K562 (cell line): ENCODE measurements around the gene BCL2L12. TPM values are rescaled to one million over a fixed set of nuclear protein-coding genes. Genes with fewer than 3 reads are reported as not detected.
A peak's percentile ranks its signal among the peaks of the same experiment; 100 is the strongest.

Experiments used
- CREB3L1 ChIP-seq: fragments of 450-650 bp; IDR thresholded peaks from 2 replicates; pipeline ENCODE4 v1.6.1; 2014; ENCODE audit warnings: low read depth, mild to moderate bottlenecking, moderate library complexity, borderline replicate concordance
- ELF2 ChIP-seq: fragments of 250-450 bp; sonication (Bioruptor Pico); IDR thresholded peaks from 2 replicates; pipeline ENCODE4 v1.5.0; 2021; ENCODE audit warnings: mild to moderate bottlenecking
- ERF ChIP-seq: fragments of 450-650 bp; formaldehyde crosslinking; IDR thresholded peaks from 2 replicates; pipeline ENCODE4 v1.4.0; 2020; ENCODE audit warnings: mild to moderate bottlenecking, mixed read lengths
- GABPB2 ChIP-seq: fragments of 250-450 bp; sonication (Bioruptor Pico); conservative IDR thresholded peaks from 2 replicates; pipeline ENCODE4 v1.5.1; 2021; ENCODE audit warnings: mild to moderate bottlenecking
- GTF2A2 ChIP-seq: IDR thresholded peaks from 2 replicates; pipeline ENCODE4 v1.6.1; 2016; ENCODE audit warnings: mild to moderate bottlenecking, missing genetic modification characterization, missing compliant biosample characterization
- HCFC1 ChIP-seq: IDR thresholded peaks from 2 replicates; pipeline ENCODE4 v1.6.1; 2012; ENCODE audit warnings: low read depth, low read length, improper control_type of control experiment
- NRF1 ChIP-seq, 2 experiments: fragments of 450-650 bp; IDR thresholded peaks in 1 of 2; conservative IDR thresholded peaks in 1 of 2; 2 replicates each; pipeline ENCODE4 v1.6.1; 2014; ENCODE audit warnings: mild to moderate bottlenecking in 2 of 2
- OTX1 ChIP-seq: fragments of 450-650 bp; formaldehyde crosslinking; IDR thresholded peaks from 2 replicates; pipeline ENCODE4 v1.4.0; 2022; ENCODE audit warnings: mild to moderate bottlenecking
- PHF8 ChIP-seq: fragments of 200-600 bp; sonication (generic); IDR thresholded peaks from 2 replicates; pipeline ENCODE4 v1.6.1; 2012; ENCODE audit warnings: mixed run types, mild to moderate bottlenecking, inconsistent platforms, low read length, moderate library complexity, borderline replicate concordance
- POLR2A ChIP-seq: fragments of 450-650 bp; conservative IDR thresholded peaks from 2 replicates; pipeline ENCODE4 v1.6.1; 2016
- POLR2B ChIP-seq: fragments of 450-650 bp; IDR thresholded peaks from 2 replicates; pipeline ENCODE4 v1.6.1; 2018; ENCODE audit warnings: low read depth; ENCODE audit not compliant: partially characterized antibody
- RBBP5 ChIP-seq: fragments of 200-600 bp; sonication (generic); IDR thresholded peaks from 2 replicates; pipeline ENCODE4 v1.6.1; 2012; ENCODE audit warnings: borderline replicate concordance, mild to moderate bottlenecking, low read length, control low read depth, inconsistent platforms; ENCODE audit not compliant: insufficient read depth, poor library complexity, severe bottlenecking
- RBM22 ChIP-seq: fragments of 200-400 bp; formaldehyde crosslinking; IDR thresholded peaks from 2 replicates; pipeline ENCODE4 v1.6.1; 2018; ENCODE audit warnings: low read length, low read depth; ENCODE audit not compliant: poor library complexity, severe bottlenecking
- SMAD3 ChIP-seq: fragments of 450-650 bp; formaldehyde crosslinking; conservative IDR thresholded peaks from 2 replicates; pipeline ENCODE4 v1.4.0; 2020; ENCODE audit warnings: mild to moderate bottlenecking
- SNIP1 ChIP-seq: fragments of 450-650 bp; IDR thresholded peaks from 2 replicates; pipeline ENCODE4 v1.7.1; 2017; ENCODE audit warnings: low read depth, mild to moderate bottlenecking
- SNRNP70 ChIP-seq: fragments of 200-400 bp; formaldehyde crosslinking; optimal IDR thresholded peaks from 2 replicates; pipeline ENCODE3; 2017; ENCODE audit warnings: low read depth, low read length
- SRF ChIP-seq, 2 experiments: fragments of 250-450, 450-650 bp in 1 of 2; sonication (Bioruptor Pico) in 1 of 2; sonication (generic) in 1 of 2; formaldehyde crosslinking; IDR thresholded peaks; 2 replicates each; pipeline versions ENCODE4 v1.5.0 to v1.5.1; 2020 to 2022; ENCODE audit warnings: mild to moderate bottlenecking in 1 of 2, missing genetic modification reagents in 1 of 2
- SRSF1 ChIP-seq: fragments of 200-400 bp; formaldehyde crosslinking; IDR thresholded peaks from 2 replicates; pipeline ENCODE4 v1.6.1; 2017; ENCODE audit warnings: mild to moderate bottlenecking, low read depth, low read length, moderate library complexity
- TAF9B ChIP-seq: fragments of 450-650 bp; IDR thresholded peaks from 2 replicates; pipeline ENCODE4 v1.6.1; 2018; ENCODE audit warnings: mild to moderate bottlenecking; ENCODE audit not compliant: partially characterized antibody
- ZC3H11A ChIP-seq: IDR thresholded peaks from 2 replicates; pipeline ENCODE4 v1.6.1; 2012; ENCODE audit warnings: low read depth, low read length, improper control_type of control experiment
- ZC3H8 ChIP-seq: fragments of 450-650 bp; IDR thresholded peaks from 2 replicates; pipeline ENCODE4 v1.6.1; 2017
- ZNF23 ChIP-seq: fragments of 250-450 bp; sonication (Bioruptor Pico); IDR thresholded peaks from 2 replicates; pipeline ENCODE4 v1.4.0; 2020; ENCODE audit warnings: mild to moderate bottlenecking
- ZNF764 ChIP-seq: fragments of 250-450 bp; sonication (Bioruptor Pico); IDR thresholded peaks from 2 replicates; pipeline ENCODE4 v1.4.0; 2020; ENCODE audit warnings: low read depth, mild to moderate bottlenecking, moderate library complexity
- polyA plus RNA-seq, 8 experiments: library from polyadenylated mRNA; depleted of rRNA in 4 of 8; stranded (reverse) in 5 of 8; unstranded in 3 of 8; fragments of >200 nt; fragmentation: Nextera tagmentation in 2 of 8; fragmentation: Illumina TruSeq in 1 of 8; extraction: Ambion mirVana in 2 of 8; extraction: Trizol in 1 of 8; gene quantifications; 2 replicates each; pipeline versions ENCODE4 v1.2.1 to v1.2.3, GENCODE V29; 2011 to 2014; ENCODE audit warnings: inconsistent platforms in 1 of 8, missing spikeins in 1 of 8
- total RNA-seq, 7 experiments: library from RNA; depleted of rRNA in 6 of 7; stranded (reverse); fragments of >200 nt in 6 of 7; fragmentation: Illumina TruSeq in 2 of 7; extraction: Trizol in 2 of 7; gene quantifications; 2 replicates each; pipeline versions ENCODE4 v1.2.1 to v1.2.3, GENCODE V29; 2011 to 2021; ENCODE audit warnings: low replicate concordance in 1 of 7
- TF ChIP-seq, protein P1 (sequence below): conservative IDR thresholded peaks from 2 replicates; pipeline ENCODE4 v1.6.1; 2011; ENCODE audit warnings: low read depth, mild to moderate bottlenecking, low read length; ENCODE audit not compliant: control insufficient read depth
- TF ChIP-seq, protein P2 (sequence below): fragments of 250-450 bp; sonication (Bioruptor Pico); IDR thresholded peaks from 2 replicates; pipeline ENCODE4 v1.8.0; 2022; ENCODE audit warnings: inconsistent platforms, mild to moderate bottlenecking, moderate library complexity, borderline replicate concordance
- TF ChIP-seq, protein P3 (sequence below): fragments of 250-450 bp; sonication (Bioruptor Pico); IDR thresholded peaks from 2 replicates; pipeline ENCODE4 v1.9.0; 2021; ENCODE audit warnings: mild to moderate bottlenecking

The BCL2L12 gene
- total and polyA plus RNA-seq, 9 of the 15 experiments (the other 6 are each of a cell fraction or from before 2014, with no cell fraction given), result 7.4 to 263 (median 81.2) TPM

DNA sequence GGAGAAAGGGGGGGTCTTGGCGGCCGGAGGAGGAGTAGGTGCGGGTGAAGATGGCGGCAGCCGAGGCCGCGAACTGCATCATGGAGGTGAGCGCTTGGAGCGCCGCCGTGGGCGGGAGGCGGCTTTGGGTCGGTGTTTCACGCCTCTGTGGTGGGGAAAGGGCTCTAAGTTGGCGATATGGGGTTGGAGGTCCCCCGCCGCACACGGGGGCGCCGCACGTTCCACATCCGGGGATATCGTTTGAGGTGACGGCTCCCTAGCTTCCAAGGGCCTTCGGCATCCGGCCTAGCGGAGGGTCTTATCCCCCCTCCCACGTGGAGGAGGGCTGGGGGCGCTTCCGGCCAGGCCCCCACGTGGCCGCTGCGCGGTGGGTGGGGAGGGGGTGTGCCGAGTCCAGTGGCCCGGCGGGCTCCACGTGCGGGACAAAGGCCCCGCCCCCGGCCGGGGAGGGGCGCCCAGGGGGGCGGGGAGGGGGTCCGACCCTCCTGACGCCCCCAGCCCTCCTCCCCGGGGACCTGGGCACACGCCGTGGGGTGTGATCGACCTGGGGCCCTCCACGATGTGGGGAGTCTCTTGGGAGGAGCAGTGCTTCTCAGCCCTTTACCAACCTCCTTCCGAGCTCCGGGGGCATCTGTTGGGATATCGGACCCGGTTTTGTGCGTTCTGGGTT lies 11.6 kb downstream of the BCL2L12 start, which contains the start of gene PRMT1 (continued):
- TF ChIP-seq SRSF1, result 0 out of 2 replicates have a peak, but pooled peaks have one; percentile 72
- 0 out of 2 replicates have a peak, but pooled peaks have one; percentile 43 for TF ChIP-seq ZNF764 (CRISPR knock-in tag)
- peak; percentile 94 for TF ChIP-seq PHF8
- TF ChIP-seq SNIP1, result peak; percentile 30; the same call in 1 of the 2 replicates
- TF ChIP-seq, protein P1, sequence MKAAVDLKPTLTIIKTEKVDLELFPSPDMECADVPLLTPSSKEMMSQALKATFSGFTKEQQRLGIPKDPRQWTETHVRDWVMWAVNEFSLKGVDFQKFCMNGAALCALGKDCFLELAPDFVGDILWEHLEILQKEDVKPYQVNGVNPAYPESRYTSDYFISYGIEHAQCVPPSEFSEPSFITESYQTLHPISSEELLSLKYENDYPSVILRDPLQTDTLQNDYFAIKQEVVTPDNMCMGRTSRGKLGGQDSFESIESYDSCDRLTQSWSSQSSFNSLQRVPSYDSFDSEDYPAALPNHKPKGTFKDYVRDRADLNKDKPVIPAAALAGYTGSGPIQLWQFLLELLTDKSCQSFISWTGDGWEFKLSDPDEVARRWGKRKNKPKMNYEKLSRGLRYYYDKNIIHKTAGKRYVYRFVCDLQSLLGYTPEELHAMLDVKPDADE, result peak; percentile 85
- peak; percentile 29 for TF ChIP-seq RBM22
- TF ChIP-seq, protein P2, sequence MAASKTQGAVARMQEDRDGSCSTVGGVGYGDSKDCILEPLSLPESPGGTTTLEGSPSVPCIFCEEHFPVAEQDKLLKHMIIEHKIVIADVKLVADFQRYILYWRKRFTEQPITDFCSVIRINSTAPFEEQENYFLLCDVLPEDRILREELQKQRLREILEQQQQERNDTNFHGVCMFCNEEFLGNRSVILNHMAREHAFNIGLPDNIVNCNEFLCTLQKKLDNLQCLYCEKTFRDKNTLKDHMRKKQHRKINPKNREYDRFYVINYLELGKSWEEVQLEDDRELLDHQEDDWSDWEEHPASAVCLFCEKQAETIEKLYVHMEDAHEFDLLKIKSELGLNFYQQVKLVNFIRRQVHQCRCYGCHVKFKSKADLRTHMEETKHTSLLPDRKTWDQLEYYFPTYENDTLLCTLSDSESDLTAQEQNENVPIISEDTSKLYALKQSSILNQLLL, result no peak; the same call in 1 of the 2 replicates
- peak; percentile 95 for TF ChIP-seq POLR2A
- TF ChIP-seq TAF9B, result peak; percentile 82
- peak; percentile 82; the same call in 1 of the 2 replicates for TF ChIP-seq OTX1 (CRISPR knock-in tag)
- peak; percentile 82 for TF ChIP-seq CREB3L1
- TF ChIP-seq POLR2B, result peak; percentile 83
- TF ChIP-seq SMAD3 (CRISPR knock-in tag), result 0 out of 2 replicates have a peak, but pooled peaks have one; percentile 4
- TF ChIP-seq RBBP5, result peak; percentile 69
- TF ChIP-seq ZC3H11A, result no peak
- TF ChIP-seq HCFC1, result peak; percentile 25; the same call in 1 of the 2 replicates
- TF ChIP-seq SRF (CRISPR knock-in tag; IDR thresholded peaks at IDR 0.05), result 0 out of 4 replicates have a peak, but pooled peaks of 1 of the 2 experiments have one; percentile 3
- TF ChIP-seq, protein P3, sequence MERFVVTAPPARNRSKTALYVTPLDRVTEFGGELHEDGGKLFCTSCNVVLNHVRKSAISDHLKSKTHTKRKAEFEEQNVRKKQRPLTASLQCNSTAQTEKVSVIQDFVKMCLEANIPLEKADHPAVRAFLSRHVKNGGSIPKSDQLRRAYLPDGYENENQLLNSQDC (CRISPR knock-in tag), result peak; percentile 32; the same call in 1 of the 2 replicates
- peak; percentile 91 for TF ChIP-seq ERF (CRISPR knock-in tag)
- no peak for TF ChIP-seq SNRNP70
- TF ChIP-seq GABPB2 (CRISPR knock-in tag), result no peak
- peak; percentile 73; the same call in 1 of the 2 replicates for TF ChIP-seq ELF2 (CRISPR knock-in tag)
- no peak for TF ChIP-seq NRF1 (conservative IDR thresholded peaks at IDR 0.05 in 1 of 2, IDR thresholded peaks at IDR 0.05 in 1 of 2)
- no peak for TF ChIP-seq ZC3H8
- no peak for TF ChIP-seq ZNF23 (CRISPR knock-in tag)
- TF ChIP-seq GTF2A2 (tag), result peak; percentile 69
